GM19193 (cell line): ENCODE data around the gene A2ML1.

Experiments
- POLR2A ChIP-seq: IDR thresholded peaks from 4 replicates; pipeline ENCODE4 v1.6.1; 2011; ENCODE audit not compliant: insufficient read depth, insufficient read length; ENCODE audit errors: extremely low read depth

A2ML1 gene

GRCh38 chr12:8922544-8922943 is 100.1 kb downstream of the A2ML1 start:
- TF ChIP-seq POLR2A = no peak
